ENCODE measurements around the gene ENOPH1. TPM values are rescaled to one million over a fixed set of nuclear protein-coding genes. Genes with fewer than 3 reads are reported as not detected.

The ENOPH1 gene
- total and polyA plus RNA-seq, 3 experiments from 2014 or later, result 42.4 to 60.7 (median 58.3) TPM

DNA sequence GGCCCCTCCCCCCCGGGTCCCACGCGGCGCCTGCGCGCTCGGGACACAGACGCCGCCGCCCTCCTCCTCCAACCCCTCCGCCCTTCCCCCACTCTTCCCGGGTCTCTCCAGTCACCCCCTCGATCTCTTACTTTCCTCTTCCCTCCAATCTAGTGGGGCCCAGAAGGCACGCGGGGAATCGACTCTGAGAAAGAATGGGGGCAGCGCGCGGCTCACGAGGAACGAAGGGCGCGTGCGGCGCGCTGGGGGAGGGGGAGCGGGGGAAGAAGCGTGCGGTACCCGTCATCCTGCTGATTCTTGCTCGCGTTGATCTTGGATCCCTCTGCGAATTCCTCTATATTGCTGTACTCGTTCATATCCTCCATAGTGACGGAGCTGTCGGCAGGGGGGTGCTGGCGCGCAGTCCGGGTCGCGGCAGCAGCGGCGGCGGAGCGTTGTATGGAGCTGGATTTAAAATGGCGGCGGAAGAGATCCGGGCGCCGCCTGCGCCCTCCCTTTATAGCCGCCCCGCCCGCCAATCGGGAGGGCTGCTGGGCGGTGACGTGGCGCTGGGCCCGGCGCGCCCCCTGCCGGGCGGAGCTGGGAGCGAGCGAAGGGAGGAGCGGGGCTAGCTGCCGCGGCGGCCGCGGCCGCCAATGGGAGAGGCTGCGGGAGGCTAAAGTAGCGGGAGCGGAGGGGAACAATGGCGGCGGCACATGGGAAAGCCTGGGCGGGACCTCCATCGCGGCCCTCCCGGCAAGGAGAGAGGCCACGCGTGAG, 1.2 kb upstream of the ENOPH1 start:
- Mint-ChIP-seq H3K27ac (peak overlapping the region; percentile 97 to 100 (median 99)), H3K4me3 (peak overlapping the region; percentile 96 to 100 (median 100)), H3K9me3 (peaks cover 0 to 2% (median 0%) of the 10 kb centered on the region in 5 donors), H3K4me1 (peaks cover 66 to 82% (median 78%) of the 10 kb centered on the region in 3 donors), H3K27me3 (peaks cover 0 to 4% of the 10 kb centered on the region in 2 donors), H3K36me3 (peaks cover 12 to 77% (median 26%) of the 10 kb centered on the region in 3 donors)
- ChIA-PET POLR2A (interaction anchor here (0.6 to 5.5 kb wide), 27 partner anchors 9 to 1026 kb away, joined by 3 to 102 read pairs (median 4); partner anchors contain the start of genes COPS4, COQ2, HELQ and HNRNPD), CTCF (interaction anchor here (0.6 to 2.7 kb wide), 24 partner anchors 9 to 1026 kb away, joined by 3 to 31 read pairs (median 4); partner anchors contain the start of genes HELQ, HNRNPD, MRPS18C and RASGEF1B)
- Histone ChIP-seq H3K9me3 (ENCODE audit: low read length) (no peaks in the 10 kb centered on the region), H3K27ac (ENCODE audit: low read depth, low read length) (peak overlapping the region; percentile 99), H3K4me1 (ENCODE audit: insufficient read depth, low read length) (peaks cover 43% of the 10 kb centered on the region), H3K4me3 (ENCODE audit: low read length) (peak overlapping the region; percentile 97), H3K36me3 (ENCODE audit: insufficient read depth, low read length) (peaks cover 31% of the 10 kb centered on the region), H3K27me3 (ENCODE audit: insufficient read depth, low read length, poor library complexity, severe bottlenecking) (no peaks in the 10 kb centered on the region)
- peak; percentile 91 to 95 (median 93) for DNase-seq

DNA sequence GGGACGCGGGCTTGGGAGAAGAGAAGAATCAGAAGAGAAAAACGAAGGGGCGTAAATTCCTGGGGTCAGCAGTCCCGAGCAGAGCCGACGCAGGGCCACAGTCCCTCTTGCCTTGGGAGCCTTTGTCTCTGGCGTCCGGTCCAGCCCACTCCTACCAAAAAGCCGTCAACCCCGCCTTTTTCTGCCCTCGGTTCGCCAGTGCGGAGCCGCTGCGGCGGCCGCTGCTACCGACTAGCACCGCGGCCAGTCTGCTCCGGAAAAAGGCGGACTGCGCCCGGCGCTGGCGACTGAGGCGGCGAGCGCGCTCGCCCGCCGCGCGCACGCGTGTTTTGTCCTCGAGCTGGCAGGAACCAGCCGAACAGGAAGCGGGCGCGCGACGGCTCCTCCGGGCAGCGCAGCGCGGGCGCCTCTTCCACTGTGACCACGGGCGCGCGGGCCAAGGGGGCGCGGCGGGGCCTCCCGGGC, 630 bp upstream of the ENOPH1 start:
- Histone ChIP-seq H3K4me3 (ENCODE audit: low read length) (peak overlapping the region; percentile 97), H3K27ac (ENCODE audit: low read depth, low read length) (peak overlapping the region; percentile 99), H3K36me3 (ENCODE audit: insufficient read depth, low read length) (peaks cover 25% of the 10 kb centered on the region), H3K27me3 (ENCODE audit: insufficient read depth, low read length, poor library complexity, severe bottlenecking) (no peaks in the 10 kb centered on the region), H3K9me3 (ENCODE audit: low read length) (no peaks in the 10 kb centered on the region), H3K4me1 (ENCODE audit: insufficient read depth, low read length) (peaks cover 43% of the 10 kb centered on the region)
- ChIA-PET POLR2A (interaction anchor here (0.6 to 5.5 kb wide), 25 partner anchors 9 to 1025 kb away, joined by 3 to 102 read pairs (median 4); partner anchors contain the start of genes COPS4, COQ2, HELQ and HNRNPD), CTCF (interaction anchor here (0.7 to 2.7 kb wide), 21 partner anchors 9 to 1026 kb away, joined by 3 to 31 read pairs (median 4); partner anchors contain the start of genes HELQ, HNRNPD, MRPS18C and RASGEF1B)
- H3K4me3 Mint-ChIP-seq, result peak overlapping the region; percentile 96 to 100 (median 100)
- peak in 4 of 5 donors; percentile 68 to 88 (median 75) for DNase-seq
- peaks cover 66 to 79% (median 74%) of the 10 kb centered on the region in 3 donors for H3K4me1 Mint-ChIP-seq
- H3K9me3 Mint-ChIP-seq, result peaks cover 0 to 2% (median 0%) of the 10 kb centered on the region in 5 donors
- H3K27me3 Mint-ChIP-seq, result peaks cover 0 to 4% of the 10 kb centered on the region in 2 donors
- peaks cover 7 to 72% (median 20%) of the 10 kb centered on the region in 3 donors for H3K36me3 Mint-ChIP-seq
- peak overlapping the region; percentile 97 to 100 (median 99) for H3K27ac Mint-ChIP-seq

DNA sequence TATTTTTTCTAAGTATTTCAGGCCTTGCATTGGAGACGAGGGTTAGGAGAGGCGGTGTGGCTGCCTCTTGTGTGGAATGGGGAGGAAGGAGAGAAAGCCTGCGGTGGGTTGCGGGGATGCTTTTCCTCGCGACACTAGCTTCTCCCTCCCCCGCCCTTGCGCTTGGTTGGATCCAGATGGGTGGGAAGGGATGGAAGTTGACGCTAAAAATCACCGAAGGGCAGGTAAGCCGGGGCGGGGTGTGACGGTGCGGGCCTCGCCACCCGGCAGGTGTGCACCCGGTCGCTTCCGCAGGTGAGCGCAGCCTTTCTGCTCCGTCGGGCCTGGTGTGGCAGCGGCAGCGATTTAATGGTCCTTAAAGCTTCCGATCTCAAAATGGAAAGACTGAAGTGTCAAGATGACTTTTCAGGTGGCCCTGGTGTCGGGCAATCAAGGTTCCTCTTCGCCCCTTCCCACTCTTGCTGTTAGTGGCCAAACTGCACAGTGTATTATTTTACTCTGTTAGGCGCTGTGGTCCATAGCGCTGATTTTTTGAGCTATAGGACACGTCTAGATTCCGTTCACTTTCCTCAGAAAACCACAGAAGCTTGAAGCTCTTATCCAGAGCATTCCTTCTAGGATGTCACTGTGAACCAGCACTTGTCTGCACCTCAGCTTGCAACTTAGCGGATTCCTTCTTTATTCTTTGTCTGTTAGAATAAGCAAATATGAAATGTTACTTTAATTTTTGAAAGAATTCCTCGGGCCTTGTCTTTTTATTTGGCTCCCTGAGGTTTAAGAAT, 765 bp downstream of the ENOPH1 start:
- Mint-ChIP-seq H3K36me3 (peaks cover 0 to 70% (median 19%) of the 10 kb centered on the region in 3 donors), H3K27me3 (peaks cover 0 to 4% of the 10 kb centered on the region in 2 donors), H3K9me3 (peaks cover 0 to 2% (median 0%) of the 10 kb centered on the region in 5 donors), H3K4me3 (peak overlapping the region; percentile 96 to 100 (median 99)), H3K27ac (peak overlapping the region; percentile 97 to 99 (median 98)), H3K4me1 (peaks cover 63 to 80% (median 74%) of the 10 kb centered on the region in 3 donors)
- Histone ChIP-seq H3K4me1 (ENCODE audit: insufficient read depth, low read length) (peaks cover 34% of the 10 kb centered on the region), H3K4me3 (ENCODE audit: low read length) (peak overlapping the region; percentile 97), H3K36me3 (ENCODE audit: insufficient read depth, low read length) (peaks cover 18% of the 10 kb centered on the region), H3K27ac (ENCODE audit: low read depth, low read length) (peak overlapping the region; percentile 99), H3K27me3 (ENCODE audit: insufficient read depth, low read length, poor library complexity, severe bottlenecking) (no peaks in the 10 kb centered on the region), H3K9me3 (ENCODE audit: low read length) (no peaks in the 10 kb centered on the region)
- peak in 4 of 5 donors; percentile 26 to 56 (median 36) for DNase-seq
- ChIA-PET CTCF (interaction anchor here (0.7 to 1.1 kb wide), 3 partner anchors 11 to 70 kb away, joined by 3 to 4 read pairs (median 3); no protein-coding TSS in a partner anchor), POLR2A (interaction anchor here (0.5 to 5.5 kb wide), 6 partner anchors 56 to 1024 kb away, joined by 3 to 102 read pairs (median 4); partner anchors contain the start of gene HNRNPD)

- no peak overlapping the region for H3K27ac ChIP-seq (ENCODE audit: low read depth, low read length)
- peaks cover 27% of the 10 kb centered on the region for H3K4me1 ChIP-seq (ENCODE audit: insufficient read depth, low read length)
- peak overlapping the region; percentile 97 for H3K4me3 ChIP-seq (ENCODE audit: low read length)
- peaks cover 0 to 4% of the 10 kb centered on the region in 2 donors for H3K27me3 Mint-ChIP-seq
- ChIA-PET CTCF (interaction anchor here (0.9 to 1.1 kb wide), 2 partner anchors 10 to 71 kb away, joined by 3 to 4 read pairs; no protein-coding TSS in a partner anchor), POLR2A (interaction anchor here (0.5 to 5.5 kb wide), 5 partner anchors 57 to 1023 kb away, joined by 3 to 102 read pairs (median 4); partner anchors contain the start of gene HNRNPD)
- H3K4me1 Mint-ChIP-seq, result peaks cover 59 to 80% (median 73%) of the 10 kb centered on the region in 3 donors
- DNase-seq, result no peak
- H3K9me3 Mint-ChIP-seq, result peaks cover 0 to 2% (median 0%) of the 10 kb centered on the region in 5 donors
- peaks cover 12% of the 10 kb centered on the region for H3K36me3 ChIP-seq (ENCODE audit: insufficient read depth, low read length)
- peaks cover 0 to 67% (median 14%) of the 10 kb centered on the region in 3 donors for H3K36me3 Mint-ChIP-seq
- H3K27ac Mint-ChIP-seq, result peak overlapping the region in 5 of 8 donors; percentile 12 to 98 (median 74)
- peak overlapping the region; percentile 17 to 100 (median 97) for H3K4me3 Mint-ChIP-seq
- H3K27me3 ChIP-seq (ENCODE audit: insufficient read depth, low read length, poor library complexity, severe bottlenecking), result no peaks in the 10 kb centered on the region
- H3K9me3 ChIP-seq (ENCODE audit: low read length), result no peaks in the 10 kb centered on the region
Observed at GRCh38 chr4:82431831-82432230, 1.4 kb downstream of the ENOPH1 start.

DNA sequence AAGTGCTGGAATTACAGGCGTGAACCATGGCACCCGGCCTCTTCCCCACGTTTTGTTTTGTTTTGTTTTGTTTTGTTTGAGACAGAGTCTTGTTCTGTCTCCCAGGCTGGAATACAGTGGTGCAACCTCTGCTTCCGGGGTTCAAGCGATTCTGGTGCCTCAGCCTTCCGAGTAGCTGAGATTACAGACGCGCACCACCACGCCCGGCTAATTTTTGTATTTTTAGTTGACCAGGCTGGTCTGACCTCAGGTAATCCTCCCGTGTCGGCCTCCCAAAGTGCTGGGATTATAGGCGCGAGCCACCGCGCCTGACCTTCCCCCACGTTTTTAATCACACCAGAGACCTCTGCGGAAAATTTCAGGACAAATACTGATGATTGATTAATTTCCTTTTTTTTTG, 2.2 kb downstream of the ENOPH1 start:
- Mint-ChIP-seq H3K27me3 (peaks cover 0 to 4% of the 10 kb centered on the region in 2 donors), H3K4me3 (peak overlapping the region in 4 of 7 donors; percentile 23 to 96 (median 34)), H3K27ac (peak overlapping the region in 4 of 8 donors; percentile 5 to 97 (median 33)), H3K4me1 (peaks cover 58 to 80% (median 73%) of the 10 kb centered on the region in 3 donors), H3K36me3 (peaks cover 0 to 67% (median 9%) of the 10 kb centered on the region in 3 donors), H3K9me3 (peaks cover 0 to 2% (median 0%) of the 10 kb centered on the region in 5 donors)
- Histone ChIP-seq H3K9me3 (ENCODE audit: low read length) (no peaks in the 10 kb centered on the region), H3K27me3 (ENCODE audit: insufficient read depth, low read length, poor library complexity, severe bottlenecking) (no peaks in the 10 kb centered on the region), H3K4me1 (ENCODE audit: insufficient read depth, low read length) (peaks cover 20% of the 10 kb centered on the region), H3K36me3 (ENCODE audit: insufficient read depth, low read length) (peaks cover 7% of the 10 kb centered on the region), H3K27ac (ENCODE audit: low read depth, low read length) (no peak overlapping the region), H3K4me3 (ENCODE audit: low read length) (no peak overlapping the region)
- DNase-seq, result no peak
- POLR2A ChIA-PET, result no interaction called here
- CTCF ChIA-PET, result no interaction called here

DNA sequence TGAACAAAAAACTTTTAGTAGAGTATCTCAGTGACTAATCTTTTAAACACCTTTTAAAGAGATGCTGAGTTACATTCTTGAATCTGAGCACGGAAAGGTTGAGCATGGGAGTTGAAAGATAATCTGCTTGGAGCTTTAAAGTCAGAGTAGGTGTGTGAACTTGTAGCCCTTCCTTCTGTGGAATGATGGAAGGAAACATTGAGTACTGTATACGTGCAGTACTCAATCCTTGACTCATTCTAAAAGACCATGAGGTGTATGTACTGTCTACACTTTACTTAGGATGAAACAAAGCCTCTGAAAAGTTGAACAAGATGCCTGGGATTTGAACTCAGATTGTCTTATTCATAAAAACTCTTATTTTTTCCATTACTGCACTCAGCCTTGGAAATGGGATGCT, 3.4 kb downstream of the ENOPH1 start:
- no peak for DNase-seq

DNA sequence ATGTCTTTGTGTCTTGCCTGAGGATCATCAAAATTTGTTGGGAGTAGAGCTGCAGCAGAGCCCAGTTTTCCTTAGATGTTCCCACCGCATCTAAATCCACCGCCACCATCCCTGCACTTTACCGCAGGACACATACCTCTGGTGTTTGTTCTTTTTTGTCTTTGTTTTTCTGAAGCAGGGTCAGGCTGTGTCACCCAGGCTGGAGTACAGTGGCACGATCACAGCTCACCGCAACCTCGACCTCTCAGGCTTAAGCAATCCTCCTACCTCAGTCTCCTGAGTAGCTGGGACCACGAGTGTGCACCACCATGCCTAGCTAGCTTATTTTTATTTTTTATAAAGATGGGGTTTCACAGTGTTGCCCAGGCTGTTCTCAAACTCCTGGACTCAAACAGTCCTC, 4.6 kb downstream of the ENOPH1 start:
- Mint-ChIP-seq H3K36me3 (peaks cover 0 to 52% (median 3%) of the 10 kb centered on the region in 3 donors), H3K4me3 (no peak overlapping the region), H3K27me3 (no peaks in the 10 kb centered on the region), H3K9me3 (no peaks in the 10 kb centered on the region), H3K4me1 (peaks cover 63 to 88% (median 81%) of the 10 kb centered on the region in 3 donors), H3K27ac (no peak overlapping the region)
- Histone ChIP-seq H3K27me3 (ENCODE audit: insufficient read depth, low read length, poor library complexity, severe bottlenecking) (no peaks in the 10 kb centered on the region), H3K4me3 (ENCODE audit: low read length) (no peak overlapping the region), H3K36me3 (ENCODE audit: insufficient read depth, low read length) (peaks cover 7% of the 10 kb centered on the region), H3K4me1 (ENCODE audit: insufficient read depth, low read length) (peaks cover 15% of the 10 kb centered on the region), H3K27ac (ENCODE audit: low read depth, low read length) (no peak overlapping the region), H3K9me3 (ENCODE audit: low read length) (no peaks in the 10 kb centered on the region)
- POLR2A ChIA-PET, result interaction anchor here (0.5 kb wide), 1 partner anchor 61 kb away, joined by 4 read pairs; no protein-coding TSS in a partner anchor
- no peak for DNase-seq
- CTCF ChIA-PET, result no interaction called here

More for the DNA sequence above, 3.4 kb downstream of the ENOPH1 start:
- ChIA-PET POLR2A (no interaction called here), CTCF (no interaction called here)
- H3K9me3 Mint-ChIP-seq, result peaks cover 0 to 2% (median 0%) of the 10 kb centered on the region in 5 donors
- H3K36me3 ChIP-seq (ENCODE audit: insufficient read depth, low read length), result peaks cover 7% of the 10 kb centered on the region
- no peak overlapping the region for H3K27ac ChIP-seq (ENCODE audit: low read depth, low read length)
- H3K9me3 ChIP-seq (ENCODE audit: low read length), result no peaks in the 10 kb centered on the region
- peaks cover 0 to 59% (median 4%) of the 10 kb centered on the region in 3 donors for H3K36me3 Mint-ChIP-seq
- peaks cover 55 to 80% (median 73%) of the 10 kb centered on the region in 3 donors for H3K4me1 Mint-ChIP-seq
- peaks cover 0 to 2% of the 10 kb centered on the region in 2 donors for H3K27me3 Mint-ChIP-seq
- peaks cover 10% of the 10 kb centered on the region for H3K4me1 ChIP-seq (ENCODE audit: insufficient read depth, low read length)
- H3K4me3 Mint-ChIP-seq, result peak overlapping the region in 2 of 7 donors; percentile 33 to 41
- H3K4me3 ChIP-seq (ENCODE audit: low read length), result no peak overlapping the region
- H3K27me3 ChIP-seq (ENCODE audit: insufficient read depth, low read length, poor library complexity, severe bottlenecking), result no peaks in the 10 kb centered on the region
- peak overlapping the region in 6 of 8 donors; percentile 6 to 97 (median 50) for H3K27ac Mint-ChIP-seq
